LoVo (cell line): ENCODE measurements around the gene SLC16A9.

Source experiments
- DNase-seq: peaks from one replicate; pipeline ENCODE4 v3.0.0-alpha.2; 2016; ENCODE audit warnings: low spot score

The SLC16A9 gene

DNA sequence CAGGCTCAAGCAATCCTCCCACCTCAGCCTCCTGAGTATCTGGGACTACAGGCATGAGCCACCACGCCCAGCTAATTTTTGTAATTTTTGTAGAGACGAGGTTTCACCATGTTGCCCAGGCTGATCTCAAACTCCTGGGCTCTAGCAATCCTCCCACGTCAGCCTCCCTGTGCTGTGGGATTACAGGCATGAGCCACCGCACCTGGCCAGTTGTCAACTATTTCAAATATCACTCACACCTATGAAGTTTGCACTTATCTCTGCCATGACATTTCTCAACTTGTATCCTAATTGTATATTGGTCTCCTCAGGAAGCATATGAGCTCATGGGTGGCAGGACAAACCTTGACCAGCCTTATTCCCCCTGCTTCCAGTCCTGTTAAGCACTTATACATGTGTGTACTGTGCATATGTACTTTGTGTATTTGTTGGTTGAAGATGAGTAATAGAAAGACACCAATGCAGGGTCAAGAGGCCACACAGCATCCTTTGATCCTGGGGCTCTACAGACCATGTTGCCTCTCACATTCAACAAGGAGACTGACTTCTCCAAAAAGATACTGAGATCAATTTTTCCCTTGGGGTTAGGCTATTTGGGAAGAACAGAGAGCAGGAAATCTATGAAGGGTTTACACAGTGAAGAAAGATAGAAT is 82.2 kb downstream of the SLC16A9 start:
- DNase-seq = no peak

DNA sequence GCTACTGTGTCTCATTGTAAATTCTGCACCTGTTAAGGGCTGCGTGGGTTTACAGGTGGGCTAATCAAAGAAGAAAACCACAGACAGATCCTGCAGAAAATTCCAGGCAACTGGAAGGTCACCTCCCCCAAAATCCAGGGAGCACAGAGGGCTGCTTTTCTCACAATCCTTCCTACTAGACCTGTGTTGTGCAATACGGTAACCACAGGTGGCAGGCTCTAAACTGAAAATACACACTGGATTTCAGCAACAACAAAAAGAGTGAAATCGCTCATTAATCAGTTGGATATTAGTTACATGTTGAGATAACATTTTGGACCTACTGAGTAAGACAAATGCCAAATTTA is 83.2 kb downstream of the SLC16A9 start:
- no peak for DNase-seq

DNA sequence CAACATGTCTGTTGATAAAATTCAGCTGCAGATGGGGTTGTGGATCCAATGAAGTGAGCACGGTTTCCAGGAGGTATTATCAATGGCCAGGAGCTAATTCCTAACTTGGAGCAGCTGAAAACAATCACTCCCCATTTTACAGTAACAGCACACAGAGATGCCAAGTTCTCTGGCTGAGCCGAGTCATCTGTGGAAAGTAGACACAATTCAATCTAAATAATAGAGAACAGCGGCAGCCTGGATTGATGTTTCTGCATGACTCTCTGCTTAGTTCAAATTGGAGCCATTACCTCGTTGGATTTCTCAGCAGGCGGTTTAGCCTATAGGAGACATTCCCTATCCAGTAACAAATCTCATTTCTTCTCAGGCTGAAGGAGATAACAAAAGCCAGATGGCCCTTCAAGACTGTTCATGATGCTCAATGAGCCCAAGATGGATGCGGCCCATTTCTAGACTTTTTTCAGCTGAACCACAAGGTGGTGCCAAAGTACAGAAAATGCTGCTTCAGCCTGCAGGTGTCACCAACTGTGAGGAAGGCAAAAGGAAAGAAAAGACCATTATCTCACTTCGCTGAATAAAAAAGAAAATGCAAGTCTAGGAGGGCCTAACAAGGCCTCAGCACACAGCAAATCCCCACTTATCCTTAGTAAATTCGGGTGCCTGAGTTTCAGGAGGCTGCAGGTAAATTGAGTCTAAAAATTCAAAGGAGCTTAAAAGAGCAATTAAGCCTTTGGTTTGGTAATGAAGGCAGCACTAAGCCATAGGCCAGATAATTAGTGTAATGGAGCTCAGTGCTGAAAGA is 83.7 kb downstream of the SLC16A9 start:
- peak; percentile 77 for DNase-seq

DNA sequence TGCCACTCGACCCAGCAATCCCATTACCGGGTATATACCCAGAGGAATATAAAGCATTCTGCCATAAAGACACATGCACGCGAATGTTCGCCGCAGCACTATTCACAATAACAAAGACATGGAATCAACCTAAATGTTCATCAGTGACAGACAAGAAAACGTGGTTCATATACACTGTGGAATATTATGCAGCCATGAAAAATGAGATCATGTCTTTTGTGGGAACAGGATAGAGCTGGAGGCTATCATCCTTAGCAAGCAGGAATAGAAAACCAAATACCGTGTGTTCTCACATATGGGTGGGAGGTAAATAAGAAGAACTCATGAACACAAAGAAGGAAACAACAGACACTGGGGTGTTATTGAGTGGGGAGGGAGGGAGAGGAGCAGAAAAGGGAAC is 84.7 kb downstream of the SLC16A9 start:
- DNase-seq = no peak

DNA sequence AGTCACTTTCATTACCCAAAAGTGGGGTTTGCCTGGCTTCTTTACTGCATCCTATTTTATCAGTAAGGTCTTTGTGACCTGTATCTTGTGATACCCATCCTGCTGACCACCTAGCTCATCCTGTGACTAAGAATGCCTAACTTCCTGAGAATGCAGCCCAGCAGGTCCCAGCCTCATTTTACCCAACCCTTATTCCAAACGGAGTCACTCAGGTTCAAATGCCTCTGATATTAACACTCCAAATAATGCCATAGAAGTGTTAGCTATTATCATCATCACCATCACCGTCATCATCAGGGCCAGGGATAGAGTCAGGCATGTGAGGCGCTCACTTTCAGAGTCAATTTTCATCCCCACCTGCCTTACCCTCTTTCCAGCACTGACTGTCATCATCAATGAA is 85.5 kb downstream of the SLC16A9 start:
- no peak for DNase-seq

DNA sequence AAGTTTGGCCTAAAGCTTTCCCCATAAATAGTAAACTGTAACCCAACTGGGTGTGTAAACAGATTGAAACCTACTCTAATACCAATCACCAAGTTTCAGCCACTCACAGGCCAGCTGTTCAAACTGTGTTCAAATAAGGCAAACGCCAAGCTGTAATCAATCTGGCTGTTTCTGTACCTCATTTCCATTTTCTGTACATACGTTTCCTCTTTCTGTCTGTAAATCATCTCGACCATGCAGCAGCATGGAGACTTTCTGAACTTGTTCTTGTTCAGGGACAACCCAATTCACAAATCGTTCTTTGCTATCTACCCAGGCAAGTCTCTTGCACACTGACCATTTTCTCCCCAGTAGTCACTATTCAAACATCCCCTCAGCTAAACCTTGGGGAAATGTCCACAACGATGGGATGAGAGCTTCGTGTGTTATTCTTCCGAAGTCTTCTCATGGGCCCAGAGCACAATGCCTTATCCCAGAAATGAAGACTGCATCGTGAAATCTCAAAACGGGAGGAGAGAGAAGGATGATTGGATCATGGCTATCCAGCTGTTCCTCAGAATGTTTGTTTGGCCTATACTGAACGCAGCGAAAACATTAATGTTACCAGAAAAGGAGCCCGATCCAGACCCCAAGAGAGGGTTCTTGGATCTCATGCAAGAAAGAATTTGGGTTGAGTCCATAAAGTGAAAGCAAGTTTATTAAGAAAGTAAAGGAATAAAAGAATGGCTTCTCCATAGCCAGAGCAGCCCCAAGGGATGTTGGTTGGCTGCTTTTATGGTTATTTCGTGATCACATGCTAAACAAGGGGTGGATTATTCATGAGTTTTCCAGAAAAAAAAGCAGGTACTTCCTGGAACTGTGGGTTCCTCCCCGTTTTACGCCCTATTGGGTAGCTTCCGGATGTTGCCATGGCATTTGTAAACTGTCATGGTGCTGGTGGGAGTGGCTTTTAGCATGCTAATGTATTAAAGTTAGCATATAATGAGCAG is 86.2 kb downstream of the SLC16A9 start:
- no peak for DNase-seq

DNA sequence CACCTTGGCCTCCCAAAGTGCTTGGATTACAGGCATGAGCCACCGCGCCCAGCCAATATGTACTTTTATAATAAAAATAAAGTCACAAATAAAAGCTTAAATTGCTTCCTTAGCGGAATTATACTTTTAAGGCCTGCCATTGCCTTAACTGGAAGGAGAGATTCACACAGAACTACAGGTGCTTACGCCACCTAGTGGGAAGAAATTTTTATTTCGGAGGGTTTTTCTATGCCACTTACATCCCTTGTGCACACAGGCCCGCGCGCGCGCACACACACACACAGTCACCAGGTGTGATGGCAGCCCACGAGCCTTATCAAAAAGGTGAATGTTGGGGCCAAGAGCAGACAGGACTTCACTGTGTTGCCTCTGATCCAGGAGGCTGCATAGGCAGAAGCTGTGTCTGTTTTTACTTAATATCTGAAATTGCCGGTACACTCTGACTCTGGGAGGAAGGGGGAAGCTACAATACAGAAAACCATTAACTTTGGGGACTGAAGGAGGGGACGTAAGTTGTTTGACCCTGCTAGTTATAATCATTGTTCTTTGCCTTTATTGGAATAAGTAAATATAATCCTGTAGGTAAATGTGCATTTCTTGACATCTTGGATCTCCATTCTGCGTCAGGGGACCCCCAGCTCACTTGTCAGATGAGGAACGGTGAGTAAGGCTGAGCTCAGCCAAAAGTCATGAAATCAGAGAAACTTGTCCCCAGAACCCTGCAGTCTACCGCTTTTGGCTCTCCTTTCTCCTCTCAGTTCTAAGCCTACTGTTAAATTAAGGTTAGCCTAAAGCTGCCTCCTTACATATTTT is 87.1 kb downstream of the SLC16A9 start:
- DNase-seq = peak; percentile 47

DNA sequence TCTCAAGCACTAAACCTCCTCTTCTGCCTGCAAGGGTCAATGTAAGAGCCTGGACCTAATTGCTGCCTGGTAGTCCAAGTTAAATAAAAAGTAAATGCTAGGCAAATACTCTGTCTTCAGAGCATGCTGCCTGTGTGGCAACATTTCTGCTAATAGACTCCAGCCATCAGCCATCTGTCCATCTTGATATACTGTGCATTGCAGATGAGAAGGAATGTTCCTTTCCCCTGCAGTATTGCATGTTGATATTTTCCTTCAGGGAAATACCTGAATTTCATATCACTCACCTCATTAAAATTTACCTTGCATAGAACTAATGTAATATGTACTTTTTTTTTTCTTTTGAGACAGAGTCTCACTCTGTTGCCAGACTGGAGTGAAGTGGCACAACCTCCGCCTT is 87.9 kb downstream of the SLC16A9 start:
- DNase-seq = no peak

DNA sequence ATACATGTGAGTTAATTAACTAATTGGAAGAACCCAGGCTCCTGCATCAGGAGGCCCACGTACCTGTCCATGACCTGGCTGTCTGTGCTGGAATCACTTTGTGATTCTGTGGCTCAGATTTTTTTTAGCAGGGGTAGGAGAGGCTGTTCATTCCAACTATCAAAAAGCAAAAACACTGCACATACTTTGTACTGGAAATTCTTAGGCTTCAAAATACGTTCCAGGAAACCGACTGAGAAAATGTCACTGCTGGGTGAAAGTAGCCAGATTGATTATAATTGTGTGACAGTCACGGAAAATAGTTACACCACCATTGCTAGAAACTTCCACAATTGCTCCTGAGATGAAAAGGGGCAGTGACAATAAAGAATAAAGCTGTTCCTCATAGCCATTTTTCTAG is 91.0 kb downstream of the SLC16A9 start:
- no peak for DNase-seq

DNA sequence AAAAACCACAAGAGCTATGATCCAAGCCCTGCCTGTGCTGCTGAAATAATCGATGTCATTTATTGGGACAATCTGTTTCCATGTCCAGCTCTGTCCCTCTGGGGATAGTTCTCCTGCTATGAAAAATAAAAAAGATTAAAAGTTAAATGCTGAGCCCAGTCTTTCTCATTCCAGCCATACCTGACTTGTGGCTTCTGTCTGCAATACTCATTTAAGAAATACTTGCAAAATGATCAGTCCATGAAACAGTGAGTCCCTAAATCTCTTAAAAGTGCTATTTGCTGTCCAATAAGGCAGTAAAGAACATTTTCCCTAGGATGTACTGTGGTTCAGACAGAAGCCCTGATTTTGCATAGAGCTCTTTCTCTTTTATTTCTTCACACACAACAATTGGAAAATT is 91.7 kb downstream of the SLC16A9 start:
- no peak for DNase-seq

DNA sequence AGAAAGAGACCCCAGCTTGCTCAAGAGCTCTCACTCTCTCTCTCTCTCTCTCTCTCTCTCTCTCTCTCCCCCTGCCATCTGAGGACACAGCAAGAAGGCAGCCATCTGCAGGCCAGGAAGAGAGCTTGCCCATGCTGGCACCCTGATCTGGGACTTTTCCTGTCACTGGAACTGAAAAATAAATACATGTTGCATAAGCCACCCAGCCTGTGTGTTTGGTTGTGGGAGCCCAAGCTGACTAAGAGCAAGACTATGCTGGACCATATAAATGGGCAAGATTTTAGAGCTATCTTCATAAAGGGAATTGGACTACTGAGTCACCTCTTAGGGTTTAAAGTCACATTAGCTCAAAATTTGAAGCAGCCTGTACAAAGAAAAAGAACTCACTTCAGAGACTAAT is 98.6 kb downstream of the SLC16A9 start:
- DNase-seq = no peak

DNA sequence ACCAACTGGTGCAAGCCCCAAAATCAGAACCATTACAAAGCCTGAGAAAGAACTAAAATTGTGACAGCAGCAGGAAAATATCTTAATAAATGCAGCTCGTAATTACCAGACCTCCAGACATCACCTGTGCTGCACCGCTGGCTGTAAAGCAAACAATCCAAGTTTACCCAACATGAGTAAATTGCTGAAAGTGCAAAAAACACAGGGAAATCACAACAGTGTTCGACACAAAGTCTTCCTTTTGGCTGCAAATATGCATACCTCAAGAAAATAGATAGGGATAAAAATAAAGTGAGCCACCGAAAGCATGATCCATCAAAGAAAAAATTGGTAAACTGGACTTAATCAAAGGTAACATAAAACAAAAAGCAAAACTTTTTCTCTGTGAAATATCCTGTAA is 101.7 kb downstream of the SLC16A9 start:
- no peak for DNase-seq

DNA sequence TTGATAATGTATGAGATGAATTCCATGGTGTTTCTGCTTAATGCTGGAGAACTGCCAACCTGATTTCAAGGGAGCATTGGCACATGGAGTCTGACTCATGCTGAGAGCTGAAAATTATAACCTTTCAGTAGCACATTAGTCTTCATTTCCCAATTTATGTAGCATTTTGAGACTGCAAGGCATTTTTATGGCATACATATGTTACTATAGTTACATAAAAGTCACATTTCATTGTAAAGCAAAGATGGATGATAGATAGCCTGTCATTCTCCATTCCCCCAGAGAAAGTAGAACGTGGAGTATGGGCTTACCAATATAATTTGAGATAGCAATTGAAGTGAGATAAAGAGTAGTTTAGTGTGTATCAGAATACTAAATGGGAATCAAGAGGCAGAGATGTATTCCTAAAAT is 103.1 kb downstream of the SLC16A9 start:
- DNase-seq = peak; percentile 34

DNA sequence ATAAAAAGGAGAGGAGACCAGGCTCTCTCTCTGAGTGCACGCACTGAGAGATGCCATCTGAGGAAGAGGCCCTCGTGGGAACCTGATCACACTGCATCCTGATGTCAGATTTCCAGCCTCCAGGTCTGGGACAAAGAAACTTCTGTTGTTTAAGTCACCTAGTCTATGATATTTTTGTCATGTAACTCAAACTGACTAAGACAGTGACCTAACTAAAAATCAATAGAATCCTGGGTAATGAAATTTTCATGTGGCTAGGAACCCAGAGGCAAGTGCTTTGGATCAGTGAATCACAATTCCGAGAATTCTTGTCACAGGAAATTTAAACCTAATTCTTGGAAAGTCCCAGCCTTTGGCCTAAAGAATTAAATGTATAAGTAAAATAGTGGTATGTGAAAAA is 107.7 kb downstream of the SLC16A9 start:
- no peak for DNase-seq
